ENCODE results near the gene MYO7A.

MYO7A gene

GRCh38 chr11:77147668-77148321 lies 19.7 kb downstream of the MYO7A start:
- DNase-seq, result no peak

DNA sequence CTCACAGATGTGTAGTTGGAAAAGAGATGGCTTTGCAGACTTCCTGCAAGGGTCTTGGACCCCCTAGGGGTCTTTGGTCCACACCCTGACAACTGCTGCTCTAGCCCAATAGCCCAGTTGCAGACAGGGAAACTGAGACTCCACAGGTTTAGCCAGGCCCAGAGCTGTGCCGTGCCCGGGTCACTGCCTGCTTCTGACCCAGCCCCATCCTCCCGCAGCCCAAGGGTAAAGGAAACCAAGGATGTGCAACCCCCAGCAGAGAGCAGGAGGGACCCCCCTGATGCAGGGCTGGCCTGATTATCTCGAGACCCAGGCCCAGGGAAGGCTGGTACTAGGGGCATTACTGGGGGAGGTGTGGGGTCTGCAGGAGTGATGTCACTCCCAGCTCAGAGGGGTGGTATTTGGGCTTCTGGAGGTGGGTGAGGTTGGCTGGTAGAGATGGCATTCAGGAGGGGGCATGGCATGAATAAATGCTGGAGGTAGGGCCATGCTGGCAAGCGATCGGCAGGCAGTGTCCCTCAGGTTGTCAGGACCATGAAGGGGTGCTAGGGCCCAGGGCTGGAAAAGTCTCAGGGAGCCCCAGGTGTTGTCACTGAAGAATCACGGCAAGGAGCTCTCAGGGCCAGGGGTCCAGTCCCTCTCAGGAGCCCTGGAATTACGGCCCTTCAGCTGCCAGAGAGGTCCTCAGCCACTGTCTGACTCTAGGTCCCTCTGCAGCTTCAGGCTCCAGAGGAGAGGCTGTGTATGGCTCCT lies 21.1 kb downstream of the MYO7A start:
- no peak for DNase-seq

- DNase-seq, result no peak
These were observed 21.8 kb downstream of the MYO7A start for GRCh38 chr11:77149716-77150392.

DNA sequence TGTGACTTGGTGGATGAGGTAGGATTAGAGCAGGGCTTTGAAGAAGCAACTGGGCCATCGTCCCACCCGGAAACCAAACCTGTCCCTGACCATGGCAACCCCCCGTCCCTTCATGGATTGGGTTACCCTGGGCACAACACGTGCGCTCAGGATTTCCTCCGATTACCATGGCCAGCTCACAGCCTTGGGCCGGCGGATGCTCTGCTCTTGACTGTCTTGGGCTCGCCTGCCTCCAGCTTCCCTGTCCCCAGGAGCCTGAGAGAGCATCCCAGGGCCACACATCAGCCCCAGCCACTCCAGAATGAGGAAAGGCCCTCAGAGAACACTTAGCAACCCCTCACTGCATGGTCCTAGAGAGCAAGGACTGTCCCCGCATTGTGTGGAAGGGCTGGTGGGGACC lies 22.8 kb downstream of the MYO7A start:
- no peak for DNase-seq

DNA sequence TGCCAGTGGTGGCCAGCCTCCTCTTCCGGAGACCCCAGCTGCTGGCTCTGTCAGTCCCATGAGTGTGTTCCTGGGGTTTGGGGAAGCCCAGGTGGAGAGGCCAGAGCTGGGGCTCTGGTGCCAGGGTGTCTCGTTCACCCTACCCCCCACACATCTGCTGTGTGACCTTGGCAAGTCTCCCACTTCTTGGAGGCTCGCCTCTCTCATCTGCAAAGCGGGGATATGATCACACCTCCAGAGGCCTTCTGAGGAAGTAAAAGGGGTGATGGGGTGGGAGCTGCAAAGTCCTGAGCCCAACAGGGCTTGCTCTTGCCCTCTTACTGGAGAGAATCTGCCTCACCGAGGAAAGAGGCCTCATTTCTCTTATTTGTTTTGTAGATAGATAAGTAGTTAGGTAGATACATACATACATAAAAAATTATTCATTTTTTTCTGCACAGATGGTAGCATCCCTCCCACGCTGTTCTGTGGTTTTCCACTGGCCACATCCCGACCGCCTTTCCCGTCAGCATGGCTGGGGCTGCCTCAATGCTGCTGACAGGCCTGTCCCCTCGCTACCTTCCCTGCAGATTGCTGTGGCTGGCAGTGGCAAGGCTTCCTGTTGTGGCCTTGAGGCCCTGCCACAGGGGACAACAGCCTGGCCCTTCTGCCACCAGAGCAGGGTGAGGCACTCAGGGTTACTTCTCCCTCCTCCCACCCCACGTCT lies 23.9 kb downstream of the MYO7A start:
- DNase-seq, result no peak

DNA sequence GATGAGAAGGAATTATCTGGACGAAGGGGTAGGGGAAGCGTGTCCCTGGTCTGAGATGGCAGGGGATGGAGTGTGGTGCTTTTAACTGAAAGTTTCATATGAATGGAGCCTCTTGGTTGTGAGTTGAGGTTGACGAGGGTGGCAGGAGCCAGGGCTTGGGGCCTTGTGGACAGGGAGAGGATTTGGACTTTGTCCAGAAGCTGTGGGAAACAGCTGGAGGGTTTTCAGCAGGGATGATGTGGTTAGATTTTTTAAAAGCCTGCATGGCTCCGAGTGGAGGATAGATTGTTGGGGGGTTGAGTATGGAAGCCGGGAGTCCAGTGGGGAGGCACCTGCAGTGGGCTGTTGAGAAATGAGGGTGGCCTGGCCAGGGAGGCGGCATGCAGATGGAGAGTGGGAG lies 24.8 kb downstream of the MYO7A start:
- DNase-seq, result no peak

- no peak for DNase-seq
These were observed 25.5 kb downstream of the MYO7A start for GRCh38 chr11:77153276-77154185.

- no peak for DNase-seq
These were observed 26.5 kb downstream of the MYO7A start for GRCh38 chr11:77154381-77155081.

GRCh38 chr11:77155082-77155475 lies 27.0 kb downstream of the MYO7A start:
- DNase-seq, result no peak

DNA sequence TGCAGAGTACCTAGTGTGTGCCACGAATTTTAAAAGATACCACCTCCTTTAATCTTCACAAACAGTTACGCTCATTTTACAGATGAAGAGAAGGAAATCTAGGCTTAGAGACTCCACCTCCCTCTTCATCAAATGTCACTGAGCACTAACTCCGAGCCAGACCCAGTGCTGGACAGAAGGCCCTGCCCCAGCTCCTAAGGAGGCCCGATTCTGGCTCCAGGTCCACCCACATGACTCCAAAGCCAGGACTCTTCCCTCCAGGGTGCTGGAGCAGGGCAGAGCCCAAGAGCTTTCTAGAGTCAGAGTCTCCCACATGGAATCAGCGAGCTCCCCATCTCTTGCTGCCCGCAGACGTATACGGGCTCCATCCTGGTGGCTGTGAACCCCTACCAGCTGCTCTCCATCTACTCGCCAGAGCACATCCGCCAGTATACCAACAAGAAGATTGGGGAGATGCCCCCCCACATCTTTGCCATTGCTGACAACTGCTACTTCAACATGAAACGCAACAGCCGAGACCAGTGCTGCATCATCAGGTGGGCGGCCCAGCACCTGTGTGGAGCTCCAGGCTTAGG lies 27.6 kb downstream of the MYO7A start:
- DNase-seq, result no peak

- no peak for DNase-seq
These were observed 28.6 kb downstream of the MYO7A start for GRCh38 chr11:77156396-77157195.

- no peak for DNase-seq
These were observed 30.1 kb downstream of the MYO7A start for GRCh38 chr11:77158041-77158695.

GRCh38 chr11:77159219-77159936 lies 31.3 kb downstream of the MYO7A start:
- no peak for DNase-seq

DNA sequence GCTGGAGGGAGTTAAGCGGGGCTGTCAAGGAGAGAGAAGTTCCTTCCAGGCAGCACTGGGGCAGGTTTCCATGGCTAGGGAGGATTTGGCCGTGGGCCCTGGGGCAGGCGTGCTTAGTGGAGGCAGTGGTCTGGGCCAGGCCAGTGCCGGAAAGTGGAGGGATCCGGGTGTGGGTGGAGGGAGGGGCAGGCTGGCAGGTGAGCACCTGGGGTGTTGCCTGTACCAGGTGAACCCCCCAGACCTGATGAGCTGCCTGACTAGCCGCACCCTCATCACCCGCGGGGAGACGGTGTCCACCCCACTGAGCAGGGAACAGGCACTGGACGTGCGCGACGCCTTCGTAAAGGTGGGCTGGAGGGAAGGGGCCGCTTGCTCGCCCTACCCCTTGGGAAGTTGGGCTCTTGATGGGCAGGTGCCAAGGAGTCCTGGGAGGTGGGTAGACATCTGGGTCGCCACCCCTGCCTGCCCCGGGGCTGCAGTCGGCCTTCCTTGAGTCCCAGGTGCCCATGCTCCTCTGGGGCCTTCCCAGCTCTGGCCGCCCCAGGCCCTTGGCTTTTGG lies 32.0 kb downstream of the MYO7A start:
- no peak for DNase-seq

GRCh38 chr11:77163271-77163670 lies 35.2 kb downstream of the MYO7A start:
- no peak for DNase-seq

- no peak for DNase-seq
These were observed 37.0 kb downstream of the MYO7A start for GRCh38 chr11:77165066-77165465.

DNA sequence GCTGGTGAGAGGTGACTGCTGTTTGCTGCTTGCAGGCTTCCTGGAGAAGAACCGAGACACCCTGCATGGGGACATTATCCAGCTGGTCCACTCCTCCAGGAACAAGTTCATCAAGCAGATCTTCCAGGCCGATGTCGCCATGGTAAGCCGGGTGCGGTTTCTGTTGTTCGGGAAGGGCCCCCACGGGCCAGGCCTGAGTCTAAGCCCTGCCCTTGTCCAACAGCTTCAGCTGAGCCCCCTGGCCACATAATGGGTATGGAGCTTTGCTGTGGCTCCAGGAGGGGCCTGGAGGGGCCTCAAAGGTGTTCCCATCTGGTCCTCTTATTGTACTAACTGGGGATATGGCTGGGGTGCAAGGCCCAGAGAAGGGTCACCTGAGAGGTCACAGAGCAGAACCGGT lies 38.0 kb downstream of the MYO7A start:
- DNase-seq, result no peak

DNA sequence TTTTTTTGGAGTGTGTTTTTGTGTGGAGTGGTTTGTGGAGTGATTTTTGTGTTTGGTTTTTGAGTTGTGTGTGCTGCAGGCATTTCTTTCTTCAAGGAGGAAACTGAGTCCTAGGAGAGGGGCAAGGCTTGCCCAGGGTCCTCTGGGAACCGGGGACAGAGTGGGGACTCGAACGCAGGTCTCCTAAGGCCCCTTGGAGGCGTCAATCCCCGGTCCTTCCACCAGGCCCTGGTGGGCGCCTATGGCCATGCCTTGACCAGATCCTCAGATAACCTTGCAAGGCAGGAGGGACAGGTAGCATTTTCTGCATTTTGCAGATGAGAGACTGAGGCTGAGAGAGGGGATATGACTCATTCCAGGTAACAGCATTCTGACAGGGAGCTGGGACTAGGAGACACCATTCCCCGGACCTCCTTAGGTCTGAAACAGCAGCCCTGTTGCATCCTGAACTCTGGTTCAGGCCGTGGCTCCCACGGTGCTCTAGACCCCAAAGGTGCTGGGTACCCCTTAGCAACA lies 39.1 kb downstream of the MYO7A start:
- no peak for DNase-seq

- DNase-seq, result no peak
These were observed 39.7 kb downstream of the MYO7A start for GRCh38 chr11:77167791-77168190.

All from NCI-H1436 (cell line).